Liver (tissue), 9 donors: ENCODE data around the gene ARHGAP8. TPM values are rescaled to one million over a fixed set of nuclear protein-coding genes. Genes with fewer than 3 reads are reported as not detected.

ENCODE experiments used
- DNase-seq: peaks from one replicate; pipeline ENCODE4 v3.0.0-alpha.2; 2017; ENCODE audit warnings: low spot score
- H3K27ac ChIP-seq, 2 donors: one replicate each; pipeline ENCODE4 v1.7.0; 2013; ENCODE audit warnings: inconsistent platforms in 2 of 2, low read length in 2 of 2, control low read depth in 1 of 2, low read depth in 1 of 2, mild to moderate bottlenecking in 1 of 2
- H3K27me3 ChIP-seq, 4 donors: one replicate each; pipeline versions ENCODE4 v1.6.1 to v1.7.0; 2013; ENCODE audit warnings: low read length in 3 of 4, inconsistent platforms in 1 of 4, mild to moderate bottlenecking in 1 of 4, moderate library complexity in 1 of 4; ENCODE audit not compliant: control insufficient read depth in 4 of 4, insufficient read depth in 4 of 4
- H3K36me3 ChIP-seq, 4 donors: one replicate each; pipeline versions ENCODE4 v1.6.1 to v1.7.0; 2013; ENCODE audit warnings: low read length in 3 of 4, mild to moderate bottlenecking in 3 of 4, low read depth in 1 of 4, moderate library complexity in 1 of 4; ENCODE audit not compliant: control insufficient read depth in 4 of 4, insufficient read depth in 3 of 4
- H3K4me1 ChIP-seq, 4 donors: one replicate each; pipeline versions ENCODE4 v1.6.1 to v1.7.0; 2013; ENCODE audit warnings: low read length in 3 of 4, mild to moderate bottlenecking in 3 of 4, moderate library complexity in 1 of 4; ENCODE audit not compliant: control insufficient read depth in 4 of 4, insufficient read depth in 4 of 4
- H3K4me3 ChIP-seq, 3 donors: one replicate each; pipeline versions ENCODE4 v1.6.1 to v1.7.0; 2013; ENCODE audit warnings: low read length in 3 of 3, control low read depth in 1 of 3, low read depth in 1 of 3, mild to moderate bottlenecking in 1 of 3
- H3K9ac ChIP-seq, 2 donors: one replicate each; pipeline ENCODE4 v1.7.0; 2013; ENCODE audit warnings: low read length in 2 of 2, mild to moderate bottlenecking in 2 of 2, moderate library complexity in 2 of 2, control low read depth in 1 of 2, low read depth in 1 of 2
- H3K9me3 ChIP-seq, 4 donors: one replicate each; pipeline versions ENCODE4 v1.6.1 to v1.7.0; 2013; ENCODE audit warnings: low read length in 3 of 4; ENCODE audit not compliant: control insufficient read depth in 4 of 4
- EGR1 ChIP-seq, 2 donors: IDR thresholded peaks; 2 replicates each; pipeline ENCODE4 v1.6.1; 2016 to 2018; ENCODE audit warnings: antibody characterized with exemption in 2 of 2, low read depth in 2 of 2
- FOXA1 ChIP-seq: IDR thresholded peaks from 2 replicates; pipeline ENCODE4 v1.6.1; 2016; ENCODE audit warnings: antibody characterized with exemption
- FOXA2 ChIP-seq: IDR thresholded peaks from 2 replicates; pipeline ENCODE4 v1.6.1; 2016; ENCODE audit warnings: antibody characterized with exemption
- GABPA ChIP-seq, 2 donors: IDR thresholded peaks in 1 of 2; conservative IDR thresholded peaks in 1 of 2; 2 replicates each; pipeline ENCODE4 v1.6.1; 2016; ENCODE audit warnings: antibody characterized with exemption in 2 of 2, mild to moderate bottlenecking in 1 of 2, moderate library complexity in 1 of 2
- HNF4A ChIP-seq, 2 donors: conservative IDR thresholded peaks; 2 replicates each; pipeline ENCODE4 v1.6.1; 2016; ENCODE audit warnings: antibody characterized with exemption in 2 of 2, mild to moderate bottlenecking in 2 of 2
- HNF4G ChIP-seq: IDR thresholded peaks from 2 replicates; pipeline ENCODE4 v1.6.1; 2016; ENCODE audit warnings: antibody characterized with exemption
- JUND ChIP-seq, 2 donors: IDR thresholded peaks; 2 replicates each; pipeline ENCODE4 v1.6.1; 2016; ENCODE audit warnings: antibody characterized with exemption in 2 of 2
- RAD21 ChIP-seq, 2 donors: IDR thresholded peaks; 2 replicates each; pipeline ENCODE4 v1.6.1; 2016; ENCODE audit warnings: antibody characterized with exemption in 2 of 2, mild to moderate bottlenecking in 2 of 2
- RXRA ChIP-seq, 2 donors: IDR thresholded peaks; 2 replicates each; pipeline ENCODE4 v1.6.1; 2017 to 2018; ENCODE audit warnings: antibody characterized with exemption in 2 of 2, mild to moderate bottlenecking in 1 of 2
- TAF1 ChIP-seq: conservative IDR thresholded peaks from 2 replicates; pipeline ENCODE4 v1.6.1; 2016; ENCODE audit warnings: antibody characterized with exemption, mild to moderate bottlenecking
- WGBS: extraction: QIAGEN DNeasy Blood & Tissue Kit; methylation state at CpG from one replicate; pipeline ENCODE4 v1.1.7; 2013; 5-methylcytosine and 5-hydroxymethylcytosine counted together
- polyA plus RNA-seq, 2 donors: library from polyadenylated mRNA; stranded (reverse) in 1 of 2; unstranded in 1 of 2; fragments of 200-250 nt in 1 of 2; fragments of >200 nt in 1 of 2; fragmentation: Nextera tagmentation in 1 of 2; extraction: Ambion mirVana in 1 of 2; gene quantifications; one replicate each; pipeline versions ENCODE4 v1.2.1 to v1.2.3, GENCODE V29; 2013 to 2015
- total RNA-seq, 2 donors: library from RNA; depleted of rRNA; stranded (reverse); fragments of >200 nt; gene quantifications; one replicate each; pipeline ENCODE4 v1.2.3, GENCODE V29; 2014
- TF ChIP-seq, protein P1 (sequence below): IDR thresholded peaks from 2 replicates; pipeline ENCODE4 v1.6.1; 2016; ENCODE audit warnings: antibody characterized with exemption
- TF ChIP-seq, protein P2 (sequence below): IDR thresholded peaks from 2 replicates; pipeline ENCODE4 v1.6.1; 2016; ENCODE audit warnings: antibody characterized with exemption
- TF ChIP-seq, protein P3 (sequence below): fragments of 150-350 bp; IDR thresholded peaks from 2 replicates; pipeline ENCODE4 v1.5.1; 2017; ENCODE audit warnings: improper control_type of control experiment, low read depth, low read length; ENCODE audit not compliant: missing input control
- TF ChIP-seq, protein P4 (sequence below): IDR thresholded peaks from 2 replicates; pipeline ENCODE4 v1.6.1; 2016; ENCODE audit warnings: antibody characterized with exemption
- donor health status: healthy.
- donor health status: healthy.
- donor health status: healthy.
- donor health status: healthy.
- donor health status: healthy.

ARHGAP8 gene
- total RNA-seq (1 to 10 TPM in 1 of 2 donors, under 1 TPM in 1; 0.84 to 1.8 TPM), polyA plus RNA-seq (1 to 10 TPM in 1 of 2 donors, under 1 TPM in 1; 0.58 to 1.4 TPM)

DNA sequence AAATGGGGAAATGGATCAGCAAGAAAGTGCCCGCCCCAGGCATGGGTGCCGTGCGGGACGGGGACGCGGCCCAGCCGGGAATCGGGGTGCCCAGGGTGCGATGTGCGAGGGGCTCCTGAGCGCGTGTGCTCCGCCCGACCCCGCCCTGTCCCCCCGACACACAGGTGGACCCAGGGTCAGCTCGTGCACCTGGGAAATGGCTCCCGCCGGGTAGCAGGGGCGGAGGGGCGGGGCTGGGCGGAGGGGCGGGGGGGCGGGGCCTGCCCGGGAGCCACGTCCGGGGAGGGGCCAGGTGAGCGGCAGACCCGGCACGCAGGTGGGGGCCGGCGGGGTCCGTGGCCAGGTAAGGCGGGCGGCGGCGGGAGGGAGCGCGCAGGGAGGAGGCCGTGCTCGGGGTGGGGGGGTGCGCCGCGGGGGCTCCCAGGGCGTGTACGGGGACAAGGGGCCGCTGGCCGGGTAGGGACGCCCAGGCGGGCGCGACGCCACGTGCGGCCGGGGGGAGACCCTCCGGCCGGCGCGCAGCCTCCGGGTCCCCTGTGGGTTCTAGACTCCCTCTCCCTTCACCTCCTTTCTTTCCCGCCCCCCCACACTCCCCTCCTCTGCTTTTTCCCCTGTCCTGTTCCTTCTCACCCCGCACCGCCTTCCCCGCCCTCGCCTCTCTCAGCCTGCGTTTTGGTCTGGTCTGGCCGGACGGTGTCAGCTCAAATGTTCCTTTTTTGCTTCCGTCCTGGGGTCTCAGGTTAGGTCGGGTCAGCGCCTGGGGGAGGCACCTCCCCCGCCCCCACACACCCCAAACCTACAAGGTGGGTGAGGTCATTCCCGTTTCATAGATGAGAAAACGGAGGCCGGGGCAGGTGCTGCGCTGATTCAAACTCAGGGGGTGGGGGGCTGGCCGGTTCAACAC is at the start of gene ARHGAP8:
Gene ARHGAP8, plus strand, starts transcription at position 291 of the 904 bp plus-strand sequence. CDS start 33,953 bp downstream, outside the sequence.
- H3K4me1 ChIP-seq: peaks cover 0 to 8% (median 2%) of the 10 kb centered on the region in 4 donors
- no peak within 1 kb of the TSS for H3K9ac ChIP-seq
- H3K27me3 ChIP-seq: peaks cover 0 to 3% (median 0%) of the 10 kb centered on the region in 4 donors
- 6% methylated on average over 78 of the region's 78 CpGs for WGBS
- H3K27ac ChIP-seq: peak within 1 kb of the TSS in 1 of 2 donors; percentile 46
- peak within 1 kb of the TSS in 1 of 3 donors; percentile 68 for H3K4me3 ChIP-seq
- H3K36me3 ChIP-seq: no peaks in the 10 kb centered on the region
- H3K9me3 ChIP-seq: no peaks in the 10 kb centered on the region
- DNase-seq: no peak
- TF ChIP-seq RXRA (IDR thresholded peaks at IDR 0.05) (no peak), TAF1 (no peak), GABPA (IDR thresholded peaks at IDR 0.05 in 1 of 2, conservative IDR thresholded peaks at IDR 0.05 in 1 of 2) (no peak), FOXA2 (no peak), HNF4A (conservative IDR thresholded peaks at IDR 0.05) (peak in 1 of 2 donors; percentile 13), FOXA1 (no peak)
- TF ChIP-seq, protein P1, sequence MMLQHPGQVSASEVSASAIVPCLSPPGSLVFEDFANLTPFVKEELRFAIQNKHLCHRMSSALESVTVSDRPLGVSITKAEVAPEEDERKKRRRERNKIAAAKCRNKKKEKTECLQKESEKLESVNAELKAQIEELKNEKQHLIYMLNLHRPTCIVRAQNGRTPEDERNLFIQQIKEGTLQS: no peak
- TF ChIP-seq, protein P2, sequence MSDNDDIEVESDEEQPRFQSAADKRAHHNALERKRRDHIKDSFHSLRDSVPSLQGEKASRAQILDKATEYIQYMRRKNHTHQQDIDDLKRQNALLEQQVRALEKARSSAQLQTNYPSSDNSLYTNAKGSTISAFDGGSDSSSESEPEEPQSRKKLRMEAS: no peak

DNA sequence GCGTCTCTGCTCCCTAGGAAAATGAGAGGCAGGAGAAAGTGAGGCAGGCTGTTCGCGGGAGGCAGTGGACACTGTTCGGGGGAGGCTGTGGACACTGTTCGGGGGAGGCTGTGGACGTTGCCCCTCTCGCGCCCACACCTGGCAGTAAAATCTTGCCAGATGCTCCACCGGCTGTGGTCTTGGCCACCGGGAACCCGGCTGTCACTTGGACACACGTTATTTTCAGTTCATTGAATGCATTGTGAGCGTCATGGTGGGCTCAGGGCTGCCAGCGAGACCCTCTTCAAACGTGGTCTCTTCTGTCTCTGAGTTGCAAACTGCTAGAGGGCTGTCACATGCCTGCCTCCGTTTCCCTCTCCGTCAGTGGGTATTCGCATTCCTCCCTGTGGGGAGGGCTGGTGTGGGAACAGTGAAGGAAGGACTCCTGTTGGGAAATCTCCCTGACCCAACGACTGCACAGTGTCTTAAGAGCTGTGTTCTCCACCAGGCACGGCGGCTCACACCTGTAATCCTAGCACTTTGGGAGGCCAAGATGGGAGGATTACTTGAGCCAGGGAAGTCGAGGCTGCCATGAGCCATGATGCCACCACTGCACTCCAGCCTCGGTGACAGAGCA is 49.0 kb upstream of the ARHGAP8 start:
- peak overlapping the region in 1 of 2 donors; percentile 76 for H3K9ac ChIP-seq
- H3K9me3 ChIP-seq: no peaks in the 10 kb centered on the region
- peaks cover 0 to 2% (median 0%) of the 10 kb centered on the region in 4 donors for H3K36me3 ChIP-seq
- no peak for TF ChIP-seq EGR1 (IDR thresholded peaks at IDR 0.05; ENCODE audit: low read depth in 2 of 2)
- TF ChIP-seq RAD21 (IDR thresholded peaks at IDR 0.05): no peak
- TF ChIP-seq, protein P3, sequence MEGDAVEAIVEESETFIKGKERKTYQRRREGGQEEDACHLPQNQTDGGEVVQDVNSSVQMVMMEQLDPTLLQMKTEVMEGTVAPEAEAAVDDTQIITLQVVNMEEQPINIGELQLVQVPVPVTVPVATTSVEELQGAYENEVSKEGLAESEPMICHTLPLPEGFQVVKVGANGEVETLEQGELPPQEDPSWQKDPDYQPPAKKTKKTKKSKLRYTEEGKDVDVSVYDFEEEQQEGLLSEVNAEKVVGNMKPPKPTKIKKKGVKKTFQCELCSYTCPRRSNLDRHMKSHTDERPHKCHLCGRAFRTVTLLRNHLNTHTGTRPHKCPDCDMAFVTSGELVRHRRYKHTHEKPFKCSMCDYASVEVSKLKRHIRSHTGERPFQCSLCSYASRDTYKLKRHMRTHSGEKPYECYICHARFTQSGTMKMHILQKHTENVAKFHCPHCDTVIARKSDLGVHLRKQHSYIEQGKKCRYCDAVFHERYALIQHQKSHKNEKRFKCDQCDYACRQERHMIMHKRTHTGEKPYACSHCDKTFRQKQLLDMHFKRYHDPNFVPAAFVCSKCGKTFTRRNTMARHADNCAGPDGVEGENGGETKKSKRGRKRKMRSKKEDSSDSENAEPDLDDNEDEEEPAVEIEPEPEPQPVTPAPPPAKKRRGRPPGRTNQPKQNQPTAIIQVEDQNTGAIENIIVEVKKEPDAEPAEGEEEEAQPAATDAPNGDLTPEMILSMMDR: no peak
- TF ChIP-seq, protein P2: no peak
- no peak for TF ChIP-seq RXRA (IDR thresholded peaks at IDR 0.05)
- TF ChIP-seq, protein P4, sequence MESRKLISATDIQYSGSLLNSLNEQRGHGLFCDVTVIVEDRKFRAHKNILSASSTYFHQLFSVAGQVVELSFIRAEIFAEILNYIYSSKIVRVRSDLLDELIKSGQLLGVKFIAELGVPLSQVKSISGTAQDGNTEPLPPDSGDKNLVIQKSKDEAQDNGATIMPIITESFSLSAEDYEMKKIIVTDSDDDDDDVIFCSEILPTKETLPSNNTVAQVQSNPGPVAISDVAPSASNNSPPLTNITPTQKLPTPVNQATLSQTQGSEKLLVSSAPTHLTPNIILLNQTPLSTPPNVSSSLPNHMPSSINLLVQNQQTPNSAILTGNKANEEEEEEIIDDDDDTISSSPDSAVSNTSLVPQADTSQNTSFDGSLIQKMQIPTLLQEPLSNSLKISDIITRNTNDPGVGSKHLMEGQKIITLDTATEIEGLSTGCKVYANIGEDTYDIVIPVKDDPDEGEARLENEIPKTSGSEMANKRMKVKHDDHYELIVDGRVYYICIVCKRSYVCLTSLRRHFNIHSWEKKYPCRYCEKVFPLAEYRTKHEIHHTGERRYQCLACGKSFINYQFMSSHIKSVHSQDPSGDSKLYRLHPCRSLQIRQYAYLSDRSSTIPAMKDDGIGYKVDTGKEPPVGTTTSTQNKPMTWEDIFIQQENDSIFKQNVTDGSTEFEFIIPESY: no peak
- TF ChIP-seq HNF4G: no peak
- TF ChIP-seq JUND (IDR thresholded peaks at IDR 0.05): no peak
- peak overlapping the region; percentile 63 to 79 (median 70) for H3K4me3 ChIP-seq
- H3K27me3 ChIP-seq: no peaks in the 10 kb centered on the region
- 44% methylated on average over 23 of the region's 23 CpGs for WGBS
- H3K4me1 ChIP-seq: peaks cover 0 to 23% (median 10%) of the 10 kb centered on the region in 4 donors
- DNase-seq: no peak
- peak overlapping the region in 1 of 2 donors; percentile 77 for H3K27ac ChIP-seq
